GM23338 (cell line): ENCODE data around the gene UBE2I. TPM values are rescaled to one million over a fixed set of nuclear protein-coding genes. Genes with fewer than 3 reads are reported as not detected.

Experiments used
- CREB1 ChIP-seq: fragments of 250-450 bp; sonication (Bioruptor Pico); IDR thresholded peaks from 2 replicates; pipeline ENCODE4 v1.5.0; 2020; ENCODE audit warnings: low read depth, mild to moderate bottlenecking, moderate library complexity
- JUNB ChIP-seq: IDR thresholded peaks from one replicate; pipeline ENCODE4 v1.6.1; 2016; ENCODE audit warnings: antibody characterized with exemption; ENCODE audit not compliant: unreplicated experiment
- POLR2AphosphoS5 ChIP-seq: IDR thresholded peaks from 2 replicates; pipeline ENCODE4 v1.6.1; 2016; ENCODE audit warnings: antibody characterized with exemption, low read depth
- STAT1 ChIP-seq: IDR thresholded peaks from one replicate; pipeline ENCODE4 v1.6.1; 2016; ENCODE audit warnings: antibody characterized with exemption; ENCODE audit not compliant: unreplicated experiment
- ZNF114 ChIP-seq: fragments of 250-450 bp; sonication (Bioruptor Pico); IDR thresholded peaks from 2 replicates; pipeline ENCODE4 v1.5.0; 2020; ENCODE audit warnings: mild to moderate bottlenecking, moderate library complexity
- ZNF331 ChIP-seq: fragments of 250-450 bp; sonication (Bioruptor Pico); IDR thresholded peaks from 2 replicates; pipeline ENCODE4 v1.5.0; 2020; ENCODE audit warnings: low read depth, mild to moderate bottlenecking, moderate library complexity
- polyA plus RNA-seq: library from polyadenylated mRNA; unstranded; fragments of >200 nt; fragmentation: Nextera tagmentation; extraction: Ambion mirVana; gene quantifications from 2 replicates; pipeline ENCODE4 v1.2.1, GENCODE V29; 2016
- total RNA-seq: library from RNA; depleted of rRNA; stranded (reverse); fragments of >200 nt; shearing (Covaris generic); gene quantifications from 2 replicates; pipeline ENCODE4 v1.2.3, GENCODE V29; 2014
- TF ChIP-seq, protein P1 (sequence below): fragments of 250-450 bp; sonication (Bioruptor Pico); IDR thresholded peaks from 2 replicates; pipeline ENCODE4 v1.5.0; 2020; ENCODE audit warnings: mild to moderate bottlenecking, moderate library complexity
- TF ChIP-seq, protein P2 (sequence below), 2 experiments: fragments of 200-600 bp in 1 of 2; sonication (generic) in 1 of 2; conservative IDR thresholded peaks; 2 replicates each; pipeline versions ENCODE4 v1.5.1 to v1.6.1; 2016 to 2017; ENCODE audit warnings: antibody characterized with exemption in 2 of 2, low read depth in 2 of 2, mild to moderate bottlenecking in 2 of 2, moderate library complexity in 1 of 2

The UBE2I gene
- total and polyA plus RNA-seq, 2 experiments from 2014 or later: 116 to 220 TPM

DNA sequence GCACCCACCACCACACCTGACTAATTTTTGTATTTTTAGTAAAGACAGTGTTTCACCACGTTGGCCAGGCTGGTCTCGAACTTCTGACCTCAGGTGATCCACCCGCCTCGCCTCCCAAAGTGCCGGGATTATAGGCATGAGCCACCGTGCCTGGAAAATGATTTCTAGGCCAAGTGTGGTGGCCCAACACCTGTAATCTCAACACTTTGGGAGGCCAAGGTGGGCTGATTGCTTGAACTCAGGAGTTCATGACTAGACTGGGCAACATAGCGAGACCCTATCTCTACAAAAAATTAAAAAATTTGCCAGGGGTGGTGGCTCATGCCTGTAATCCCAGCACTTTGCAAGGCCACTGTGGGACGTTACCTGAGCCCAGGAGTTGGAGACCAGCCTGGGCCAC lies 13.0 kb downstream of the UBE2I start (continued):
- TF ChIP-seq, protein P1, sequence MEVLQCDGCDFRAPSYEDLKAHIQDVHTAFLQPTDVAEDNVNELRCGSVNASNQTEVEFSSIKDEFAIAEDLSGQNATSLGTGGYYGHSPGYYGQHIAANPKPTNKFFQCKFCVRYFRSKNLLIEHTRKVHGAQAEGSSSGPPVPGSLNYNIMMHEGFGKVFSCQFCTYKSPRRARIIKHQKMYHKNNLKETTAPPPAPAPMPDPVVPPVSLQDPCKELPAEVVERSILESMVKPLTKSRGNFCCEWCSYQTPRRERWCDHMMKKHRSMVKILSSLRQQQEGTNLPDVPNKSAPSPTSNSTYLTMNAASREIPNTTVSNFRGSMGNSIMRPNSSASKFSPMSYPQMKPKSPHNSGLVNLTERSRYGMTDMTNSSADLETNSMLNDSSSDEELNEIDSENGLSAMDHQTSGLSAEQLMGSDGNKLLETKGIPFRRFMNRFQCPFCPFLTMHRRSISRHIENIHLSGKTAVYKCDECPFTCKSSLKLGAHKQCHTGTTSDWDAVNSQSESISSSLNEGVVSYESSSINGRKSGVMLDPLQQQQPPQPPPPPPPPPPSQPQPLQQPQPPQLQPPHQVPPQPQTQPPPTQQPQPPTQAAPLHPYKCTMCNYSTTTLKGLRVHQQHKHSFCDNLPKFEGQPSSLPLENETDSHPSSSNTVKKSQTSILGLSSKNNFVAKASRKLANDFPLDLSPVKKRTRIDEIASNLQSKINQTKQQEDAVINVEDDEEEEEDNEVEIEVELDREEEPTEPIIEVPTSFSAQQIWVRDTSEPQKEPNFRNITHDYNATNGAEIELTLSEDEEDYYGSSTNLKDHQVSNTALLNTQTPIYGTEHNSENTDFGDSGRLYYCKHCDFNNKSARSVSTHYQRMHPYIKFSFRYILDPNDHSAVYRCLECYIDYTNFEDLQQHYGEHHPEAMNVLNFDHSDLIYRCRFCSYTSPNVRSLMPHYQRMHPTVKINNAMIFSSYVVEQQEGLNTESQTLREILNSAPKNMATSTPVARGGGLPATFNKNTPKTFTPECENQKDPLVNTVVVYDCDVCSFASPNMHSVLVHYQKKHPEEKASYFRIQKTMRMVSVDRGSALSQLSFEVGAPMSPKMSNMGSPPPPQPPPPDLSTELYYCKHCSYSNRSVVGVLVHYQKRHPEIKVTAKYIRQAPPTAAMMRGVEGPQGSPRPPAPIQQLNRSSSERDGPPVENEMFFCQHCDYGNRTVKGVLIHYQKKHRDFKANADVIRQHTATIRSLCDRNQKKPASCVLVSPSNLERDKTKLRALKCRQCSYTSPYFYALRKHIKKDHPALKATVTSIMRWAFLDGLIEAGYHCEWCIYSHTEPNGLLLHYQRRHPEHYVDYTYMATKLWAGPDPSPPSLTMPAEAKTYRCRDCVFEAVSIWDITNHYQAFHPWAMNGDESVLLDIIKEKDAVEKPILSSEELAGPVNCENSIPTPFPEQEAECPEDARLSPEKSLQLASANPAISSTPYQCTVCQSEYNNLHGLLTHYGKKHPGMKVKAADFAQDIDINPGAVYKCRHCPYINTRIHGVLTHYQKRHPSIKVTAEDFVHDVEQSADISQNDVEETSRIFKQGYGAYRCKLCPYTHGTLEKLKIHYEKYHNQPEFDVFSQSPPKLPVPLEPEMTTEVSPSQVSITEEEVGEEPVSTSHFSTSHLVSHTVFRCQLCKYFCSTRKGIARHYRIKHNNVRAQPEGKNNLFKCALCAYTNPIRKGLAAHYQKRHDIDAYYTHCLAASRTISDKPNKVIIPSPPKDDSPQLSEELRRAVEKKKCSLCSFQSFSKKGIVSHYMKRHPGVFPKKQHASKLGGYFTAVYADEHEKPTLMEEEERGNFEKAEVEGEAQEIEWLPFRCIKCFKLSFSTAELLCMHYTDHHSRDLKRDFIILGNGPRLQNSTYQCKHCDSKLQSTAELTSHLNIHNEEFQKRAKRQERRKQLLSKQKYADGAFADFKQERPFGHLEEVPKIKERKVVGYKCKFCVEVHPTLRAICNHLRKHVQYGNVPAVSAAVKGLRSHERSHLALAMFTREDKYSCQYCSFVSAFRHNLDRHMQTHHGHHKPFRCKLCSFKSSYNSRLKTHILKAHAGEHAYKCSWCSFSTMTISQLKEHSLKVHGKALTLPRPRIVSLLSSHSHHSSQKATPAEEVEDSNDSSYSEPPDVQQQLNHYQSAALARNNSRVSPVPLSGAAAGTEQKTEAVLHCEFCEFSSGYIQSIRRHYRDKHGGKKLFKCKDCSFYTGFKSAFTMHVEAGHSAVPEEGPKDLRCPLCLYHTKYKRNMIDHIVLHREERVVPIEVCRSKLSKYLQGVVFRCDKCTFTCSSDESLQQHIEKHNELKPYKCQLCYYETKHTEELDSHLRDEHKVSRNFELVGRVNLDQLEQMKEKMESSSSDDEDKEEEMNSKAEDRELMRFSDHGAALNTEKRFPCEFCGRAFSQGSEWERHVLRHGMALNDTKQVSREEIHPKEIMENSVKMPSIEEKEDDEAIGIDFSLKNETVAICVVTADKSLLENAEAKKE (CRISPR knock-in tag): no peak
- TF ChIP-seq CREB1 (CRISPR knock-in tag) (no peak), POLR2AphosphoS5 (no peak), ZNF114 (CRISPR knock-in tag) (no peak), STAT1 (no peak), JUNB (no peak), ZNF331 (no peak)
- TF ChIP-seq, protein P2, sequence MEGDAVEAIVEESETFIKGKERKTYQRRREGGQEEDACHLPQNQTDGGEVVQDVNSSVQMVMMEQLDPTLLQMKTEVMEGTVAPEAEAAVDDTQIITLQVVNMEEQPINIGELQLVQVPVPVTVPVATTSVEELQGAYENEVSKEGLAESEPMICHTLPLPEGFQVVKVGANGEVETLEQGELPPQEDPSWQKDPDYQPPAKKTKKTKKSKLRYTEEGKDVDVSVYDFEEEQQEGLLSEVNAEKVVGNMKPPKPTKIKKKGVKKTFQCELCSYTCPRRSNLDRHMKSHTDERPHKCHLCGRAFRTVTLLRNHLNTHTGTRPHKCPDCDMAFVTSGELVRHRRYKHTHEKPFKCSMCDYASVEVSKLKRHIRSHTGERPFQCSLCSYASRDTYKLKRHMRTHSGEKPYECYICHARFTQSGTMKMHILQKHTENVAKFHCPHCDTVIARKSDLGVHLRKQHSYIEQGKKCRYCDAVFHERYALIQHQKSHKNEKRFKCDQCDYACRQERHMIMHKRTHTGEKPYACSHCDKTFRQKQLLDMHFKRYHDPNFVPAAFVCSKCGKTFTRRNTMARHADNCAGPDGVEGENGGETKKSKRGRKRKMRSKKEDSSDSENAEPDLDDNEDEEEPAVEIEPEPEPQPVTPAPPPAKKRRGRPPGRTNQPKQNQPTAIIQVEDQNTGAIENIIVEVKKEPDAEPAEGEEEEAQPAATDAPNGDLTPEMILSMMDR (conservative IDR thresholded peaks at IDR 0.05; ENCODE audit: low read depth in 2 of 2): no peak
